Measurements from ENCODE around the gene GALNT9. TPM values are rescaled to one million over a fixed set of nuclear protein-coding genes. Genes with fewer than 3 reads are reported as not detected.

The GALNT9 gene
- total and polyA plus RNA-seq, 2 experiments from 2014 or later, result 3.9 to 4.7 TPM

DNA sequence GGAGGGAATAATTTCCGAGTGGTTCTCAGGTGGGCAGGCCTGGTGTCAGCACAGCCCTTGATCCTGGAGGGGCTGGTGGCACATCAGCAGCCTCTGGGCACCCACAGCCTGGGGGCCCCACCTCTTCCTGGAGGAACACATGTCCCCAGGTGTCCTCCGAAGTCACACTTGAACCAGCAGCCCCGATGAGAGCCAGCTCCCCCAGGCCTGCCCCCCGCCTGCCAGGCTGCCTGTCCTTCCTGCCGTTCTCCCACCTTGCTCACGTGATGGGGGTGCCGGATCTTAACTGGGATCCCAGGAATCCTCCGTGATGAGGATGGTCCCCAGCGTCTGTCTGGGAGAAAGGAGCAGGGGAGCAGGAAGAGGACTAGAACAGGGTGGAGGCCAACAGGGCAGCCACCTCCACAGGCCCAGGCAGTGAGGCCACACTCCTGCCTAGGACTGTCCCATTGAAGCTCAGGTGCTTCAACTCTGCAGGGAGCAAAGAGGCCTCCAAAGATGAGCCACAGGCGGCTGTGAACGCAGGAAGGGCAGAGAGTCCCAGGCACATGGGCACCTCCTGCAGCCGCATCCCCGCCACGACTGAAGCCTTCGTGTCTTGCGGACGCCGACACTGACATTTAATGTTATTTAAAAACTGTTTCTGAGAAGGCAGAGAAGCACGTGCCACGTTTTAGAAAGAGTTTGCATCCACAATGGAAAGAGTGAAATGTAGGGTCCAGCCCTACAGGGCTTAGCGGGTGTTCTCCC is 77.5 kb downstream of the GALNT9 start:
- H3K4me1 ChIP-seq (ENCODE audit: insufficient read depth), result no peaks in the 10 kb centered on the region
- no peaks in the 10 kb centered on the region for H3K9me2 ChIP-seq (replicated peaks; ENCODE audit: insufficient read depth)
- H3K79me2 ChIP-seq, result no peaks in the 10 kb centered on the region
- no peaks in the 10 kb centered on the region for H4K20me1 ChIP-seq (ENCODE audit: insufficient read depth, poor library complexity, severe bottlenecking)
- no peak overlapping the region for H3K4me2 ChIP-seq
- H3K27ac ChIP-seq, result no peak overlapping the region
- H3K27me3 ChIP-seq, result peaks cover 18% of the 10 kb centered on the region
- TF ChIP-seq EZH2phosphoT487 (IDR thresholded peaks at IDR 0.05; ENCODE audit: low read depth, severe bottlenecking, unreplicated experiment), result no peak
- TF ChIP-seq, protein P1, sequence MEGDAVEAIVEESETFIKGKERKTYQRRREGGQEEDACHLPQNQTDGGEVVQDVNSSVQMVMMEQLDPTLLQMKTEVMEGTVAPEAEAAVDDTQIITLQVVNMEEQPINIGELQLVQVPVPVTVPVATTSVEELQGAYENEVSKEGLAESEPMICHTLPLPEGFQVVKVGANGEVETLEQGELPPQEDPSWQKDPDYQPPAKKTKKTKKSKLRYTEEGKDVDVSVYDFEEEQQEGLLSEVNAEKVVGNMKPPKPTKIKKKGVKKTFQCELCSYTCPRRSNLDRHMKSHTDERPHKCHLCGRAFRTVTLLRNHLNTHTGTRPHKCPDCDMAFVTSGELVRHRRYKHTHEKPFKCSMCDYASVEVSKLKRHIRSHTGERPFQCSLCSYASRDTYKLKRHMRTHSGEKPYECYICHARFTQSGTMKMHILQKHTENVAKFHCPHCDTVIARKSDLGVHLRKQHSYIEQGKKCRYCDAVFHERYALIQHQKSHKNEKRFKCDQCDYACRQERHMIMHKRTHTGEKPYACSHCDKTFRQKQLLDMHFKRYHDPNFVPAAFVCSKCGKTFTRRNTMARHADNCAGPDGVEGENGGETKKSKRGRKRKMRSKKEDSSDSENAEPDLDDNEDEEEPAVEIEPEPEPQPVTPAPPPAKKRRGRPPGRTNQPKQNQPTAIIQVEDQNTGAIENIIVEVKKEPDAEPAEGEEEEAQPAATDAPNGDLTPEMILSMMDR (IDR thresholded peaks at IDR 0.05; ENCODE audit: poor library complexity), result no peak
- TF ChIP-seq EZH2 (IDR thresholded peaks at IDR 0.05; ENCODE audit: borderline replicate concordance), result no peak
- DNase-seq (ENCODE audit: low spot score), result no peak
- H2AFZ ChIP-seq, result no peak overlapping the region
- 87% methylated on average over 21 of the region's 21 CpGs for WGBS (ENCODE audit: low lambda C conversion rate, missing lambda C conversion rate)
- no peak overlapping the region for H3K4me3 ChIP-seq
- no peaks in the 10 kb centered on the region for H3K36me3 ChIP-seq (replicated peaks; ENCODE audit: insufficient read depth, low read depth)
- H3K9me3 ChIP-seq (ENCODE audit: low read depth), result no peaks in the 10 kb centered on the region

DNA sequence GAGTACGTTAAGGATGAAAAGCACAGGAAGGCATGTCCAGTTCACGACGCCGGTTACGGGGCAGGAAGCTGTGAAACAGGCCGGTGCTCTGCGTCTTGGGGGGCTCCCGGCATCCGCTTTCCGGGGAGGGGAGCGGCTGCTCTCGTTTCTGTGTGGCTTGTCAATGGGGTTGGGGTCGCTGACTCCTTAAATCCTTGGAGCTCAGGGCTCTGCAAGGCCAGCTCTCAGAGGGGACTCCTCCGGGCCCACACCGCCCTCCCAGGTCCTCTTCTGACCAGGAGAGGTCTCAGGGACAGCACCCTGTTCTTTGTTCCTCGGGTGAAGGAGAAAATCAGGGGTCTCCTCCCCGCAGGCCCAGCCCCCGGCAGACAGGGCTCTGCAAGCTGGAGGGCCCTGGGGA is 78.1 kb downstream of the GALNT9 start:
- WGBS (ENCODE audit: low lambda C conversion rate, missing lambda C conversion rate), result 87% methylated on average over 18 of the region's 18 CpGs
- Histone ChIP-seq H3K36me3 (replicated peaks; ENCODE audit: insufficient read depth, low read depth) (no peaks in the 10 kb centered on the region), H3K27me3 (peaks cover 18% of the 10 kb centered on the region)

DNA sequence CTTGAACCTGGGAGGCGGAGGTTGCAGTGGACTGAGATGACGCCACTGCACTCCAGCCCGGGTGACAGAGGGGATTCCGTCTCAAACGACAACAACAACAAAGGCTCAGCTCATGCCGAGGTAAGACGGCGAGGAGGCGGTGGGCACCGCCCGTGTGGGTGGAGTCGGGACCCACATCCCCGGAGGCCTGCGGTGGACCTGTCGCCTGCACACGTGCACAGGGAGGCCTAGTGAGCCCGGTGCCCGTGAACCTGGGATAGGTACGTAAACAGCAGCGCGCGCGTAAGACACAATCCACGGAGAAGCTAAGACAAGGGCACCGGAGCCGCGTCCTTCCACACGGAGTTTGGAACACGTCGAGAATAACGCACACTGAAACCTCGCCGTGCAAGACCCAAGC is 78.7 kb downstream of the GALNT9 start:
- Histone ChIP-seq H3K4me3 (no peak overlapping the region), H3K9me2 (replicated peaks; ENCODE audit: insufficient read depth) (no peaks in the 10 kb centered on the region), H3K79me2 (no peaks in the 10 kb centered on the region), H3K27me3 (peaks cover 13% of the 10 kb centered on the region), H3K27ac (no peak overlapping the region), H2AFZ (no peak overlapping the region), H3K9me3 (ENCODE audit: low read depth) (no peaks in the 10 kb centered on the region), H3K4me2 (no peak overlapping the region), H3K4me1 (ENCODE audit: insufficient read depth) (no peaks in the 10 kb centered on the region), H4K20me1 (ENCODE audit: insufficient read depth, poor library complexity, severe bottlenecking) (no peaks in the 10 kb centered on the region), H3K36me3 (replicated peaks; ENCODE audit: insufficient read depth, low read depth) (no peaks in the 10 kb centered on the region)
- 96% methylated on average over 33 of the region's 33 CpGs for WGBS (ENCODE audit: low lambda C conversion rate, missing lambda C conversion rate)
- TF ChIP-seq EZH2 (IDR thresholded peaks at IDR 0.05; ENCODE audit: borderline replicate concordance), result no peak
- TF ChIP-seq EZH2phosphoT487 (IDR thresholded peaks at IDR 0.05; ENCODE audit: low read depth, severe bottlenecking, unreplicated experiment), result no peak
- TF ChIP-seq, protein P1 (IDR thresholded peaks at IDR 0.05; ENCODE audit: poor library complexity), result no peak
- DNase-seq (ENCODE audit: low spot score), result no peak

More for the DNA sequence above, 78.1 kb downstream of the GALNT9 start:
- Histone ChIP-seq H3K4me2 (no peak overlapping the region), H3K9me2 (replicated peaks; ENCODE audit: insufficient read depth) (no peaks in the 10 kb centered on the region), H2AFZ (no peak overlapping the region), H4K20me1 (ENCODE audit: insufficient read depth, poor library complexity, severe bottlenecking) (no peaks in the 10 kb centered on the region), H3K79me2 (no peaks in the 10 kb centered on the region), H3K27ac (no peak overlapping the region), H3K4me3 (no peak overlapping the region), H3K4me1 (ENCODE audit: insufficient read depth) (no peaks in the 10 kb centered on the region), H3K9me3 (ENCODE audit: low read depth) (no peaks in the 10 kb centered on the region)
- TF ChIP-seq EZH2phosphoT487 (IDR thresholded peaks at IDR 0.05; ENCODE audit: low read depth, severe bottlenecking, unreplicated experiment) (no peak), EZH2 (IDR thresholded peaks at IDR 0.05; ENCODE audit: borderline replicate concordance) (no peak)
- TF ChIP-seq, protein P1 (IDR thresholded peaks at IDR 0.05; ENCODE audit: poor library complexity), result no peak
- DNase-seq (ENCODE audit: low spot score), result no peak

Data from hepatocyte (in vitro differentiated cells).